HG03354 (cell line): Measurements from ENCODE around the gene IRF8.
A peak's percentile ranks its signal among the peaks of the same experiment; 100 is the strongest.
"Not testable (repeated sequence)": the region's sequence is repeated elsewhere in the genome, so short reads cannot be mapped to it uniquely, and the experiment has no call there.

Source experiments
- ATAC-seq: cut with Tn5 transposase; IDR thresholded peaks from one replicate; pipeline ENCODE4 v1.9.1; 2021; ENCODE audit warnings: mild to moderate bottlenecking; ENCODE audit not compliant: unreplicated experiment, poor library complexity, severe bottlenecking

Gene IRF8

GRCh38 chr16:85898521-85899442 is at the start of gene IRF8:
TSS of gene IRF8 (plus strand) at chr16:85899162. CDS start at chr16:85903016, 3,854 bp downstream.
- ATAC-seq, result peak; percentile 46

GRCh38 chr16:85849388-85849787 is 49.6 kb upstream of the IRF8 start:
- no peak for ATAC-seq

- ATAC-seq, result no peak
These were observed 48.5 kb upstream of the IRF8 start for GRCh38 chr16:85850344-85850880.

GRCh38 chr16:85851034-85851785 is 47.8 kb upstream of the IRF8 start:
- no peak for ATAC-seq

- no peak for ATAC-seq
These were observed 45.1 kb upstream of the IRF8 start for GRCh38 chr16:85853547-85854545.

DNA sequence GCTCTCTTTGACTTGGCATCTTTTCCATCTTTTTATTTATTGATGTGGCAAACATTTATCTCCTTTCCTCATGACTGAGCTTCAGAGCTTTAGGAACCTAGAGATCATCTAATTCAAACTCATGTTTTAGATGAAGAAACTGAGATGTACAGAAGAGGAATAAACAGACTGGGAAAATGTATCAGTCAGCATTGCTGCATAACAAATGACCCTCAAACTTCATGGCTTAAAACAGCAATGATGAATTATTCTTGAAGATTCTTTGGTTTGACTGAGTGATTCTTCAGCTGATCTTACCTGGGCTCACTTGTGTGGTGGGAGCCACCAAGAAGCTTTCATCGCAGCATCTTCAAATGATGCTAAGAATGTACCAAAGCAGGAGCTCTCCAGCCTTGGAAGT is 44.0 kb upstream of the IRF8 start:
- ATAC-seq, result no peak

DNA sequence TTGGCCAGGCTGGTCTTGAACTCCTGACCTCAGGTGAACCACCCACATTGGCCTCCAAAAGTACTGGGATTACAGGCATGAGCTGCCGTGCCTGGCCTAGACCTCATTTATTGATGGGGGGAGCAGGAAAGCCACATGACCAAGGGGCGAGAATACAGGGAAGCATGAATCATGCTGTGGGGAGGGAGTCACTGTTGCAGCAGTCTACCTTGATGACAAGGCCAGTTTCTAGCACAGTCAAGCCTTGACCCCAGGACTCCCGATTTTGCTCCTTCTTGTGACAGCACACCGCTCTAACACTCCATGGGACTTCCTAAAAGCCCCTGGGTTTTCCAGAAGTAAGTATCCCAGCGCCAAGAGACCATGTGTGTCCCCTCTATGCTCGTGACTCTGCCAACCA is 42.9 kb upstream of the IRF8 start:
- no peak for ATAC-seq

GRCh38 chr16:85856585-85856984 is 42.4 kb upstream of the IRF8 start:
- no peak for ATAC-seq

DNA sequence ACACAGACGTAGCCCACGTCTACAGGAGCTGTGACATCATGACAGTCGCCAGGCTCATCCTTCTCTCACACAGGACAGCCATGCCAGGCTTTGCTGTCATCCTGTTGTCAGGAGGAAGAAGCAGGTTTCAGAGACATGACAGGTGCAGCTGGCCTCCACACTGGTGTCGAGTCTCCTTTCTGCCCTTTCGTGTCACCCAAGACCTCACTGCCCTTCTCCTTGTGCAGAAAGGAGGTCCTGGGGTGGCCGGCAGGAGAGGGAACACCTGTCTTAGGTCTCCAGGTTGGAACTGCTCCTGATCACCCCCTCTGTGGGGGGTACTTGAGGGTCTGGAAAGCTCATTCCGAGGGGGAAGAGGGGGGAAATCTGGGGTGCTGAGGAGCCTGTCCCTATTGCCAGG is 41.6 kb upstream of the IRF8 start:
- ATAC-seq, result no peak

DNA sequence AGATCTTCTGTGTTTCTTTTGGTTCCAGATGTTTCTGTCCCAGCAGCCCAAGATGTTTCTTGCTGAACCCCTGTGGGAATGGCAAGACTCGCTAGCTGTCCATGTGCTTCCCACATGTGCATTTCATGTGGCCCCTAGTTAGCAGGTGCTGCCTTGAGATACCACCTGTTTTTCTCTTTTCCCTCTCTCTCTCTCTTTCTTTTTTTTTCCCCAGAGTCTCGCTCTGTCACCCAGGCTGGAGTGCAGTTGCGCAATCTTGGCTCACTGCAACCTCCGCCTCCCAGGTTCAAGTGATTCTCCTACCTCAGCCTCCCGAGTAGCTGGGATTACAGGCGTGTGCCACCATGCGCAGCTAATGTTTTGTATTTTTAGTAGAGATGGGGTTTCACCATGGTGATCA is 40.4 kb upstream of the IRF8 start:
- not testable (repeated sequence) for ATAC-seq

- ATAC-seq, result no peak
These were observed 39.8 kb upstream of the IRF8 start for GRCh38 chr16:85858984-85859817.

DNA sequence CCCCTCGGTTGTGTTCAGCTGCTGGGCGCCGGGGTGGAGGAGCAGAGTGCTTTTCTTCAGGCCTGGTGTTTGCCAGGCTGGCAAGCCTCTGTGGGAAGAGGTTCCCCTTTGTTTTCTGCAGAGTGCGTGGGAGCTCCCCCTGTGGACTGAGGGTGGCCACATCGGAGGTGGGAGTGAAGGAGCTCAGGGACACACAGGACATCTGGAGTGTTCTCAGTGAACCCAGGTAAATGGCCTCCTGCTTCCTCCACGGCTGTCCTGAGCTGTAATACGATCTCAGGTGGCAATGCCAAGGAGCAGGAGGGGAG is 39.2 kb upstream of the IRF8 start:
- peak; percentile 12 for ATAC-seq

- peak; percentile 73 for ATAC-seq
These were observed 38.4 kb upstream of the IRF8 start for GRCh38 chr16:85860413-85861094.

DNA sequence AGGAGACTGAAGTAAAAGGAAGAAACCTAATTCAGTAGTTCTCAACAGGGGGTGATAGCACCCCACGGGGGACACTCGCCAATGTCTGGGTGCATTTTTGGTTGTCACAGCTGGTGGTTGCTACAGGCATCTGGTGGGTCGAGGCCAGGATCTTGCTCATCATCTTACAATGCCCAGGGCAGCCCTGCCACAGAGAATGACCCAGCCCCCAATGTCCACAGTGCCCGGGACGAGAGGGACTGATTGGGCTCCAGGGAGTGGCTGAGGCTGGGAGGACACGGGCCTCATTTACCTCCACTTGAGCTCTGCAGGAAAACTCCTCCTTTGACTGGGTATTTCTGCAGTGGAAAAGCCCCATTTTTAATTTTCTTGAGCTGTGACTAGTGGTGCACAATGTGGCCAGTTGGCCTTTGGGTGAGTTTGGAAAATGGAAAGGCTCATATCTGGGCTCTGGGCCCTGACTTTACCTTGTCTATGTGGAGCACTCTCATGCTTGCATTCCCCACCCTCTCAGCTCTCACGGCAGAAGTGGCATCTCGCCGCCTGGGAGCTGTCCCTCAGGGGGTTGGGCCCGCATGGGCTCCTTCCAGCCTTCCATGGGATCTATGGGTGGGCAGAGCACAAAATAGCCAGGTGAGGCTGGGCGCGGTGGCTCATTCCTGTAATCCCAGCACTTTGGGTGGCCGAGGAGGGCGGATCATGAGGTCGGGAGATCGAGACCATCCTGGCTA is 37.7 kb upstream of the IRF8 start:
- ATAC-seq, result no peak

GRCh38 chr16:85862476-85863383 is 36.2 kb upstream of the IRF8 start:
- ATAC-seq, result no peak

GRCh38 chr16:85863384-85863774 is 35.6 kb upstream of the IRF8 start:
- ATAC-seq, result no peak

GRCh38 chr16:85864965-85865364 is 34.0 kb upstream of the IRF8 start:
- ATAC-seq, result no peak
